Glutamatergic neuron (in vitro differentiated cells): ENCODE results near the gene RNF212. TPM values are rescaled to one million over a fixed set of nuclear protein-coding genes. Genes with fewer than 3 reads are reported as not detected.

Experiments
- DNase-seq: peaks from one replicate; pipeline ENCODE4 v3.0.0; 2022
- H3K27ac Mint-ChIP-seq: one replicate; pipeline ENCODE4 v1.8.0; 2020; ENCODE audit warnings: mild to moderate bottlenecking, mixed read lengths, inconsistent platforms; ENCODE audit not compliant: unreplicated experiment
- H3K27me3 Mint-ChIP-seq: one replicate; pipeline ENCODE4 v1.8.0; 2020; ENCODE audit warnings: mild to moderate bottlenecking, moderate library complexity, mixed read lengths, inconsistent platforms; ENCODE audit not compliant: unreplicated experiment
- H3K36me3 Mint-ChIP-seq: one replicate; pipeline ENCODE4 v1.8.0; 2020; ENCODE audit warnings: mild to moderate bottlenecking, mixed read lengths, inconsistent platforms; ENCODE audit not compliant: unreplicated experiment
- H3K4me1 Mint-ChIP-seq: one replicate; pipeline ENCODE4 v1.8.0; 2020; ENCODE audit warnings: mild to moderate bottlenecking, low read depth, mixed read lengths, inconsistent platforms; ENCODE audit not compliant: unreplicated experiment
- H3K4me3 Mint-ChIP-seq: one replicate; pipeline ENCODE4 v1.8.0; 2020; ENCODE audit warnings: mild to moderate bottlenecking, mixed read lengths, inconsistent platforms; ENCODE audit not compliant: unreplicated experiment
- H3K9me3 Mint-ChIP-seq: one replicate; pipeline ENCODE4 v1.8.0; 2020; ENCODE audit warnings: mild to moderate bottlenecking, moderate library complexity, mixed read lengths, inconsistent platforms; ENCODE audit not compliant: unreplicated experiment
- total RNA-seq: library from RNA; stranded (reverse); fragmentation: NEBNext Ultra II Directional; extraction: Animal tissue kit (Norgen Biotek cat#: 25700); gene quantifications from one replicate; pipeline ENCODE4 v1.2.1, GENCODE V29; 2021; ENCODE audit not compliant: unreplicated experiment
- TF ChIP-seq, protein P1 (sequence below): fragments of 200-600 bp; sonication (generic); IDR thresholded peaks from one replicate; pipeline ENCODE4 v1.5.0; 2021; ENCODE audit not compliant: partially characterized antibody, unreplicated experiment

The RNF212 gene
- total RNA-seq, 1 donor from 2014 or later, result 11.1 TPM

DNA sequence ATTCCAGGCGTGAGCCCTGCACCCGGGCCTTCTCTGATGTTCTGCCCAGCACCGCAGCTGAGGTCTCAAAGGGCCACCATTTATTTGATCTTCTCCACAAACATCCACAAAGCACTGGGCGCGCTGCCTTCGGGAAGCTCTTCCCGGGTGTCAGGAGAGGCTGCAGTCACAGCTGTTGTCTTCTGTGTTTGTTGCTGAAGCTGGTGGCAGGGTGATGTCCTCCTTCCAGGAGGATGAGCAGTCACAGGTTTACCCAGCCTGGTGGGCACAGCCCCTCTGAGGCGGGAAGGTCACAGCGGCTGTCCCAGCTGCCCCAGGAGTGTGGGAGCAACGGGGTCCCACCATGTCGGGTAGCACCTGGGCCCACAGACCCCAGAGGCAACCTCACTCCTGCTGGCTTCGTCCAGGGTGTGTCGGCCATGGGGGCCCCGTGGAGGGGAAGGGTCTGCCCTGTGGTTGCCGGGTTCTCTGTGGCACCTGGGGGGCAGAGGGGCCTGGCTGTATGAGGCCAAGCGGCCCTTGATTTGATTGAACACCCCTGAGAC, 74.3 kb downstream of the RNF212 start:
- DNase-seq, result no peak
- Mint-ChIP-seq H3K27me3 (peaks cover 8% of the 10 kb centered on the region), H3K9me3 (peaks cover 4% of the 10 kb centered on the region), H3K27ac (no peak overlapping the region), H3K4me1 (no peaks in the 10 kb centered on the region), H3K36me3 (no peaks in the 10 kb centered on the region), H3K4me3 (no peak overlapping the region)
- TF ChIP-seq, protein P1, sequence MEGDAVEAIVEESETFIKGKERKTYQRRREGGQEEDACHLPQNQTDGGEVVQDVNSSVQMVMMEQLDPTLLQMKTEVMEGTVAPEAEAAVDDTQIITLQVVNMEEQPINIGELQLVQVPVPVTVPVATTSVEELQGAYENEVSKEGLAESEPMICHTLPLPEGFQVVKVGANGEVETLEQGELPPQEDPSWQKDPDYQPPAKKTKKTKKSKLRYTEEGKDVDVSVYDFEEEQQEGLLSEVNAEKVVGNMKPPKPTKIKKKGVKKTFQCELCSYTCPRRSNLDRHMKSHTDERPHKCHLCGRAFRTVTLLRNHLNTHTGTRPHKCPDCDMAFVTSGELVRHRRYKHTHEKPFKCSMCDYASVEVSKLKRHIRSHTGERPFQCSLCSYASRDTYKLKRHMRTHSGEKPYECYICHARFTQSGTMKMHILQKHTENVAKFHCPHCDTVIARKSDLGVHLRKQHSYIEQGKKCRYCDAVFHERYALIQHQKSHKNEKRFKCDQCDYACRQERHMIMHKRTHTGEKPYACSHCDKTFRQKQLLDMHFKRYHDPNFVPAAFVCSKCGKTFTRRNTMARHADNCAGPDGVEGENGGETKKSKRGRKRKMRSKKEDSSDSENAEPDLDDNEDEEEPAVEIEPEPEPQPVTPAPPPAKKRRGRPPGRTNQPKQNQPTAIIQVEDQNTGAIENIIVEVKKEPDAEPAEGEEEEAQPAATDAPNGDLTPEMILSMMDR, result no peak

DNA sequence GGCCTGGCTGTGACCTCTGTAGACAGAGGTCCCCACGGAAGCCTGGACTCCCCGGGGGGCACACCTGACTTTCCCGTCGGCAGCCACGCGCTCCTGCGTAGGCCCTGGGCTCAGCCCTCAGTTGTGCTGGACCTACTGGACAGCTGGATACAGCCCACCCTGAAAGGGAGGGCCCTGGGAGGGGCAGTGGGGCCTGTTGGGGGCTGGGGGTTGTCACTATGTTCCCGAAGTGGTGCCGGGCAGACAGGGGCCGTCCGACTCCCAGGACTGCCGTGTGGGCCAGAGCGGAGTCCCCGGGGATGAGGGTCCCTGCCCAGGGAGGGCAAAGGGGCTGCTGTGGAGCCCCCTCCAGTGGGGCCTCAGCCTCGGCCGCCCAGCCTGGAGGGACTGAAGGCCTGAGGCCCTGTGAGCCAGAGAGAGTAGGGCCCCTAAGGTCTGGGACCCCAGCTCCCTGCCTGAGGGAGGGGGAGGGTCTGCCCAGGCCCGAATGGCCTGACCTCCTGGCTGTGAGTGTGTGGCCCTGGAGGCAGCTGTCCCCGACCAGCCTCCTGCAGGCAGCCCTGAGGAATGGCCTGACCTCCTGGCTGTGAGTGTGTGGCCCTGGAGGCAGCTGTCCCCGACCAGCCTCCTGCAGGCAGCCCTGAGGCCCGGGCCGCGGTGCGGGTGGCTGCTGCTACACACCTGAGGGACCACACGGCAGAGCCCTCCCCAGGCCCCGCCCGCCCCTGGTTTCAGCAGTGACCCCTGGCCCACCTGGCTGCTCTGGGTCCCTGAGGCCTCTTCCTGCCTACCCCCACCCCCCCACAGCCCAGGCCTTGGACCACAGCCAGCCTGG, 76.2 kb downstream of the RNF212 start:
- DNase-seq, result no peak

DNA sequence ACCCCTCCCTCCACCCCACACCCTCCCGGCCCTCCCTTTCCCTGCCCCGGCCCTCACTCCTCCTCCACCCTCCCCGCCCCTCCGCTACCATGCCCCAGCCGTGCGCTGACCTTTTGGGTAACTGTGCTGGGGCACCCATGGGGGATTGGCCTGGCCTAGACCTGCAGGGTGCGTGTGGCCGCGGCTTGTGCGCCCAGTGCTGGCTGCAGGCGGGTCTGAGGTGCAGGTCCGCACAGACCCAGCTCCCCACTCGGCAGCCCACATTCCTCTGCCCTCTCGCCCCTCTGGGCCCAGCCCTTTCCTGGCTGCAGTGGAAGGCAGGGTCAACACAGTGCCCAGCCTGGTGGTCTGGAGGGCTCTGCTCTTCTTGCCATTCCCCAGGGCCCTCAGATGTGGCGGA, 77.3 kb downstream of the RNF212 start:
- Mint-ChIP-seq H3K27ac (no peak overlapping the region), H3K36me3 (no peaks in the 10 kb centered on the region), H3K4me3 (no peak overlapping the region), H3K9me3 (peaks cover 2% of the 10 kb centered on the region), H3K4me1 (no peaks in the 10 kb centered on the region), H3K27me3 (peaks cover 2% of the 10 kb centered on the region)
- DNase-seq, result no peak
- TF ChIP-seq, protein P1, result no peak

More for the DNA sequence above, 76.2 kb downstream of the RNF212 start:
- TF ChIP-seq, protein P1, result no peak
- no peaks in the 10 kb centered on the region for H3K36me3 Mint-ChIP-seq
- peaks cover 4% of the 10 kb centered on the region for H3K27me3 Mint-ChIP-seq
- H3K27ac Mint-ChIP-seq, result no peak overlapping the region
- no peaks in the 10 kb centered on the region for H3K4me1 Mint-ChIP-seq
- H3K9me3 Mint-ChIP-seq, result peaks cover 2% of the 10 kb centered on the region
- no peak overlapping the region for H3K4me3 Mint-ChIP-seq

DNA sequence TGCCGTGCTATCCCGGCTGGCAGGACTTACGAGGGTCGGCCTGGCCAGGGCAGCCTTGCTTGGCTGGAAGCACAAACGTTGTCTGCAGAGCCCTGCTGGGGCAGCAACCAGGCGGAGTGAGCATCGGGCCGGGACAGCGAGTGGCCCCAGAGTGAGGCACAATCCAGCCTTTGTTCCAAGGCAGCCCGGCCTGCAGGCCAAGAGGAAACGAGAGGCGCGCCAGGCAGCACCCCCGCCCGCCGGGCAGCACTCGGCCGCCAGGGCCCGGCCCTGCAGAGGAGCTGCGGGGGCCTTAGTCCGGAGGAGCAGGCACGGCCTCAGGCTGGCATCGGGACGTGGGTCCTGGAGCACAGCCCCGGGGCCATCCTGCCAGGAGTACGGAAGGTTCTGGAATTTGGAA, 77.9 kb downstream of the RNF212 start:
- Mint-ChIP-seq H3K4me1 (no peaks in the 10 kb centered on the region), H3K27ac (no peak overlapping the region), H3K36me3 (no peaks in the 10 kb centered on the region), H3K9me3 (peaks cover 2% of the 10 kb centered on the region), H3K27me3 (peaks cover 2% of the 10 kb centered on the region), H3K4me3 (no peak overlapping the region)
- TF ChIP-seq, protein P1, result no peak
- no peak for DNase-seq

DNA sequence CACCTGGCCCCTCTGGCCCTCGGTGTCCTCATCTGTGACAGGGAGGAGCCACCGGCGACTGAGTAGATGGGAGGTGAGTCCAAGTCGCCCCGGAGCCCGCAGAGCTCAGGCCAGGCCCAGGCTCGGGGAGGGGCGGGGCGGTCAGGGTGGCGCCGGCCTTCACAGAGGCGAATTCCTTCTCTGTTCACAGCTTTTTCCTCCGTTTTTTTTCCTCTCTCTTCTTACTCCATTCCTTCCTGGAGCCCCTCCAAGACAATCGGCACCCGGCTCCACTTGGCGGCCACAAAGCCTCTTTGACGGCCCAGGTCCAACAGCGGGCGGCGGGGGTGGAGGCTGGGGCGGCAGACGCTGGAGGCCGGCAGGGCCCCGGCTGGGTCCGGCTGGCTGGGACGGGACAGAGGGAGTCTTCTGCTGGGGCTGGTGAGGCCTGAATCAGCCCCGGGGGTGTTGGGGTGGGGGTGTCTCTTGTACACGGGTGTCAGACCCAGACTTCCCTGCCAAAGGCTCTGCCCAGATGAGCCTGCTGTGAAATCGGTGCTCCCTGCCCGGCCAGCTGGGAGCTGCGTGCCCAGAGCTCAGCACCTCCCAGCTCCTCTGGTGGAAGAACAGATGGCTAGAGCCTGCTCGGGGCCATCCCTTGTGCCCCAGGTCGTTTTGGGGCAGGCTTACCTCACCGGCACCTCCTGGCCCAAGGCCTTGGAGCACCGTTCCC, 79.4 kb downstream of the RNF212 start:
- DNase-seq, result no peak
- H3K4me1 Mint-ChIP-seq, result no peaks in the 10 kb centered on the region
- TF ChIP-seq, protein P1, result no peak

More for the DNA sequence above, 79.4 kb downstream of the RNF212 start:
- Mint-ChIP-seq H3K4me3 (no peak overlapping the region), H3K9me3 (peaks cover 2% of the 10 kb centered on the region), H3K36me3 (no peaks in the 10 kb centered on the region), H3K27me3 (peaks cover 2% of the 10 kb centered on the region), H3K27ac (peak overlapping the region; percentile 48)
